Activated CD8-positive, alpha-beta memory T cell treated with anti-CD3 and anti-CD28 coated beads, Interleukin-2, amount 50 U/mL, for 48 hours (primary cell): ENCODE data around the gene SEMA3E.

ENCODE experiments used
- DNase-seq: peaks from one replicate; pipeline ENCODE4 v3.0.0-alpha.2; 2020

Gene SEMA3E

GRCh38 chr7:83337050-83337449 lies 311.9 kb downstream of the SEMA3E start:
- DNase-seq = no peak

DNA sequence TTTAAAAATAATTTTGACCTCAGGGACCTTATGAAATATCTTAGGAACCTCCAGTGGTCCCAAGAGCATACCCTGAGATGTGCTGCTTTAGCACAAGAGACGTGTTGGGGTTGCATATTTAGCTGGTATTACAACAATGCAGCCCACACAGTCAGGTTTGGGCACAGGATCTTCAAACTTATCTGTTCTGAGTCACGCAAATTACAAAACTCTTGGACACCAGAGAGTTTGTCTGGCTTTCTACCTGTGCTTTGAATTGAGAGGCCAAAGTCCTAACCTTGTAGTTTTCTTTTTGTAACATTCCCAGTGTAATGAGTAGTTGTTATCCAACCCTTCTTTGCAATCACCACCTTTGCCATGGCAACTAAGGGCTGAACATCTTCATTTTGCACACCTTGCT lies 322.7 kb downstream of the SEMA3E start:
- no peak for DNase-seq

DNA sequence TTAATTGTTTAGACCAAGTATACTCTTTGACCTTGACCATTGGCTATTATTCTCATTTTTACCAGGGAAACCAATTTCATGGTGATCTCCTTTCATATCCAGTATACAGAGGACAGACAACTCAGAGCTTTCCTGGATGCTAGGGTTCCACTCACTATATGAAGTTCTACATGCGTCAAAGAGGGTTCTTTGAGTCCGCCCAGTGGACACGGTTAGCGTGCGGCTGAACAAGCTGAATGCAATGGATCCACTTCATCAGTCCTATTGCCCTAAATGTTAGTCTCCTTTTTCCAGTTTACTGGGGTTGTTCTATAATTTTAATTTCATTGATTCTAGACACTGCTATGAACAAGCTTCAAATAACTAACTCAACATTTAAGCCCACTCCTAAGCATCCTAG lies 323.9 kb downstream of the SEMA3E start:
- DNase-seq = no peak

GRCh38 chr7:83324596-83324995 lies 324.3 kb downstream of the SEMA3E start:
- DNase-seq = no peak

DNA sequence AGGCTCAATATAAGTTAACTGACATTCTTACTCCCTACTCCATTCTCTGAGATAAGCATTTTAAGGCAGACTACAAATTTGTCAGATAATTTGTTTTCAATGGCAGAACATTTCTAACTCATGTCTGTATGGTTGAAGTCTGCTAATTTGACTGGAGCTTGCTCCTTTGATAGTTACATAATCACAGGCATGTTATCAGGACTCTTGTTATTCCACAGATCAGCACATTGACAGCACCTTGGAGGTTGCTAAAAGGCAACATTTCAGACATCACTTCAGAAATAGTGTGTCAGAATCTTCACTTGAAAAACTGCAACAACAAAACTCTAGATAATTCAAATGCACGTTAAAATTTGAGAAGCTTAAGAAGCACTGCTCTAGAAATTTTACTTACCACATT lies 327.9 kb downstream of the SEMA3E start:
- no peak for DNase-seq

DNA sequence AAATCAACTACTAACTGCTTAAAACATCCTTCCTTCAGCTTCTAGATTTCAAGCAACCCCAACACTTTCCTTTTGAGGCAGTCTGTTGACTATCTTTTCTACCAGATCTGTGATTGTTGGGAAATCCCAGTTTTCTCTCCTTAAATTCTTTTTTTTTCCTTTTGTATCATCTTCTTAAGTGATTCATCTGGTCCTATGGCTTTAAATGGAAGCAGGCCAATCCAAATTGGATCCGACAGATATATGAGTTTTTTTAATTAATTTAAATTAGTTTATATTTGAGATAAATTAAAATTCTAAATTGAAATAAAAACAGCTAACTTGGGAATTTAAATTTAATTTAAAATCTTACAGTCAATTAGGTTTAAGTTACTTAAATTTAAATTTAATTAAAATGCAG lies 335.0 kb downstream of the SEMA3E start:
- no peak for DNase-seq
